Measurements from ENCODE around the gene E2F1.

The E2F1 gene

DNA sequence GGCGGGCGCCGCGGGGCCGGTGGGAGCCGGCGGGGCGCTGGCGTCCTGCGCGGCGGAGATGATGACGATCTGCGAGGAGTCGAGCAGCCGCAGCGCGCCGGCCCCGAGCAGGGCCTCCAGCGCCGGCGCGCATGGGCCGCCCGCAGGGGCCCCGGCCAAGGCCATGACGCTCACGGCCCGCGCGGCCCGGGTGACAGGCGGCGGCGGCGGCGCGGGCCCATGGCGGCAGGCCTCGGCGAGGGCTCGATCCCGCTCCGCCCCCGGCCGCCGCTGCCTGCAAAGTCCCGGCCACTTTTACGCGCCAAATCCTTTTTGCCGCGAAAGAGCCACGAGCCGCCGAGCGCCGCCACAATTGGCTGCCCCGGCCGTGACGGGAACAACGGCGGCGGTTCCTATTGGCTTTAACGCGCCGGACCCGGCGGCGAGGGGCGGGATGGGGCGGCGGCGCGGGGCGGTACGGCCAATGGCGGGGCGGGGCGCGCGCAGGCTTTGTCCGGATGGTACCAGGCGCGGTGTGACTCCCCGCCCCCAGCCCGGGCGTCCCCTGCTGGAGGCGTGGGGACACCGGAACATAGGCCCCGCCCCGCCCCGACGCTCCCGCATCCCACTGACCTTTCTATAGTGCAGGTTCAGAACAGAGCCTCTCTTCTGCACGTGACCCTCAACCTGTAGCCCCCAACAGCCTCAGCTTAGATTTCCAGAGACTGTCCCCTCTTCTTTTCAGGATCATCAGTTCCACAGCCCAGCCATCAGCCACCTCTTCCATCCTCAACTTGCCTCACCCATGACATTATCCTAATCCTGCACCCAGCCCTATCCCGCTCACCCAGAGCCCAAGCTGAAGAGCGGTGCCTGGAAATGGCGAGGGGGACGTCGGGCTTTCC, at the start of gene E2F1:
Gene E2F1, minus strand, starts transcription at position 286 of the 884 bp plus-strand sequence. Its CDS starts 121 bp downstream, at position 165.
- in situ Hi-C loops (cut with MboI; ENCODE audit: low sequenced_read_pairs), result no loop called here

DNA sequence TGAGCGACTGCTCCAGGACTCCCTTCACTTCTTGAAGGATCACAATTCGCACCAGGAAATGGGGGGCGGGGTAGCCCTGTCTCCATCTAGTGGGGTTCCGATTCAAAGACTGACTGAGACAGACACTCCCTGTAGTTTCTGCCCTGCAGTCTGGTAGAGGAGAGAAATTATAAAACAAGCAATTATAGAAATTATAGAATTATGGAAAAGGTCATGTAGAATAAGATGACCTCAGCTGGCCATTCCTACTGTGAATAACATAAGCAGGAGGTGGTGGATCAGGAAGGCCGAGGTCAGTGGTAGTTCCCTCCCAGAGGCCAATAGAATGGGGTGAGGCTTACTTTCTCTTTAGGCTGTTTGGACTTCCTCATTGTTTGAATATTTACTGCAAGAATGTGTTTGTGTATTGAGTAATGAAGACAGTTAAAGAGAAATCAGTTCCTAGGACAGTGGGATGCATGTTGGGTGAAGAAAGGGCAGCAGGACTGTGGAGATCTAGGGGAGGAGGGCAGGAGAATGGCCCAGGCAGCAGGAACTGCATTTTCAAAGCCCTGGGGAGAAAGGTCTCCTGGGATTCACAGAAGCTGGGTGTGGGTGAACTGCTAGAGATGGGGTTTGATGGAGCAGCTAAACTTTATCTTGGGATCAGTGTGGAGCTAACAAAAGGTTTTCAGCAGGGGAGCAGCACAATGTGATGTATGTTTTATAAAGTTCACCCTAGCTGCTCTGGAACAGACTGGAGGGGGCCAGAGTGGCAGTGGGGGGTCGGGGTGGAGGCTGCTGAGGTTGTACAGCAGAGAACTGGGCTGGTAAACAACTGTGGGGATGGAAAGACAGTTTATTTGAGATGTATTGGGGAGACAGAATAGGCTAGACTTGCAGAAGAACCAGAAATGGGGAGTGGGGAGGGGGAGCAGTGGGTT, 47.7 kb upstream of the E2F1 start:
- in situ Hi-C loops (cut with MboI; ENCODE audit: low sequenced_read_pairs), result no loop called here

DNA sequence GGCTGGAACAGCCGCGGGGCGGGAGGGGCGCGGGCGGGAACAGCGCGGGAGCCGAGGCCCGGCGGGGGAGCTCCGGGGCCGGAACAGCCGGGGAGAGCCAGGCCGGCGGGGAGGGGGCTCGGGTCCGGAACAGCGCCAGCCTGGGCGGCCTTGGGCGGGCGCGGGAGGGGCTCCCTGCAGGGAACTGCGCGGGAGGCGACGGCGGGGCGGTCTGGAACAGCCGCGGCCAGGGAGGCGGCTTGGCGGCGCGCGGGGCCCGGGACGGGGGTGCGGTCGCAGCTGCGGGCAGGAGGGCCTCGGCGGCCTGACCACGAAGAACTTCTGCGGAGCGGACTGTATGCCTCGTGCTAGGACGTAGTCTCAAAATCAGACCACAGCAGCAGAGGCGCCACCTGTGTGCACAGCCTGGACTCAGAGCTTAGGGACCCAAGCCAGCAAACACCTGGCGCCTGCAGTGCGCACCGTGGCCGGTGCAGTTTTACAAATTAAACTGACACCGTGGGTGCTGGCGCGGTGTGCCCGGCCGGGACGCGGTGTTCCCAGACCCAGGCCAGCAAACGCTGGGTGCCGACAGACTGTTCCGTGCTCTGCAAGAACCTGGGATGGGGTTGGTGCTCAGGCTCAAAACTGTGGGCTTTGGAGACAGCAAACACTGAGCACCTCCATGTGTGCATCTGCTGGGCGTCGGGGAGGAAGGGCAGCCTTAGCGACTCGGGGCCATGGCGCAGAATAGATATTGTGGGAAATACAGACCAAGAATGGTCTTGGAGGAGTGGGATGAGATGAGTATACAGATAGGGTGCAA, 46.2 kb upstream of the E2F1 start:
- in situ Hi-C loops (cut with MboI; ENCODE audit: low sequenced_read_pairs), result no loop called here

- in situ Hi-C loops (cut with MboI; ENCODE audit: low sequenced_read_pairs), result no loop called here
Measured at GRCh38 chr20:33731693-33732165, 45.5 kb upstream of the E2F1 start, which contains the start of gene ZNF341. TSS of gene ZNF341 (plus strand) at chr20:33731996. CDS start at chr20:33732022, 26 bp downstream.

GRCh38 chr20:33730946-33731692, 44.9 kb upstream of the E2F1 start:
- in situ Hi-C loops (cut with MboI; ENCODE audit: low sequenced_read_pairs), result no loop called here

DNA sequence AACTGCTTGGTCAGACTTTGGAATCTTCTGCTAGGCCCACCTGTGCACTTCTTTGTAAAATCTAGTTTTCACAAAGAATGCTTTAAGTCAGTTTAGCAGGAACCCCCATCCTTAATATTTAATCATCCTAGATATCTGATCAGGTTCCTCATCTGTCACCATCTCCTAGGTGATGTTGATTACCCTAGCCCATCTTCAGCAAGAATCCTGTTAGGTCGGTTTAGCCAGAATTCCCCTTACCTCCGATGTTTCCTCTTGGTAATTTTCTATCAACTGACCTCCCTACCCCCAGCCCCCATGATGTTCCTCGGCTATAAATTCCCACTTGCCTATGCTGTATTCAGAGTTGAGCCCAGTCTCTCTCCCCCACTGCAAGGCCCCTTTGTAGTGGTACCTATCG, 42.9 kb upstream of the E2F1 start:
- in situ Hi-C loops (cut with MboI; ENCODE audit: low sequenced_read_pairs), result no loop called here

GRCh38 chr20:33728463-33728862, 42.3 kb upstream of the E2F1 start:
- in situ Hi-C loops (cut with MboI; ENCODE audit: low sequenced_read_pairs), result no loop called here

GRCh38 chr20:33727806-33728205, 41.6 kb upstream of the E2F1 start:
- in situ Hi-C loops (cut with MboI; ENCODE audit: low sequenced_read_pairs), result no loop called here

DNA sequence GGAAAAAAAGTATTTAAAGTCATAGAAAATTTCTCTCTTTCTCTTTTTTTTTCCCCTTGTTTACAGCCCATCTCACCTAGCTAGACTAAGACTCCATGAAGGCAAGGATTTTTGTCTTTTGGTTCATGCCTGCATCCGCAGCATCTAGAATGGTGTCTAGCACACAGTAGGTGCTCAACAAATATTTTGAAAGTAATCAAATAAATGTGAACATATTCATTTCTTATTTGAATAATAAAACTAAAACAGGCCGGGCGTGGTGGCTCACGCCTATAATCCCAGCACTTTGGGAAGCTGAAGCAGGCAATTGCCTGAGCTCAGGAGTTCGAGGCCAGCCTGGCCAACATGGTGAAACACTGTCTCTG, 40.9 kb upstream of the E2F1 start:
- in situ Hi-C loops (cut with MboI; ENCODE audit: low sequenced_read_pairs), result no loop called here

- in situ Hi-C loops (cut with MboI; ENCODE audit: low sequenced_read_pairs), result no loop called here
Measured at GRCh38 chr20:33725607-33726264, 39.6 kb upstream of the E2F1 start.

DNA sequence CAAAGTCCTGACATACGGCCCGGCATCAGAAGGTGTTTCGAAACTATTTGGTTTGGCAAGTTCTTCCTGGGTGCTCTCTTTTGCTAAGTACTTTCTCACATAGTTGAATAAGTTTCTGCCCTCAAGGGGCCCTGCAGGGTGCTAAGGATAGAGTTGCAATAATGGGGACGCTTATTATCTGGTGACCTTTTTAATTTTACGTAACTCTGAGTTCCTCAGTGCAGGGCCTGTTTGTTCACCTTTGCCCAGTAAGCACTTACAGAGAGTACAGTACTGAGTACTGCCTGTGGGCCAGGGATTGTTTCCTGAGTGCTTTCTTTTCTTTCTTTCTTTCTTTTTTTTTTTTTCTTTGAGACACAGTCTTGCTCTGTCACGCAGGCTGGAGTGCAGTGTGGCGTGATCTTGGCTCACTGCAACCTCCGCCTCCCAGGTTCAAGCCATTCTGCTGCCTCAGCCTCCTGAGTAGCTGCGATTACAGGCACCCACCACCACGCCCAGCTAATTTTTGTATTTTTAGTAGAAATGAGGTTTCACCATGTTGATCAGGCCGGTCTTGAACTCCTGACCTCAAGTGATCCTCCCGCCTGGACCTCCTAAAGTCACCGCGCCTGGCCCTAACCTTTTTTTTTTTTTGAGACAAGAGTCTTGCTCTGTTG, 38.4 kb upstream of the E2F1 start:
- in situ Hi-C loops (cut with MboI; ENCODE audit: low sequenced_read_pairs), result no loop called here

- in situ Hi-C loops (cut with MboI; ENCODE audit: low sequenced_read_pairs), result no loop called here
Measured at GRCh38 chr20:33721391-33722140, 35.4 kb upstream of the E2F1 start.

DNA sequence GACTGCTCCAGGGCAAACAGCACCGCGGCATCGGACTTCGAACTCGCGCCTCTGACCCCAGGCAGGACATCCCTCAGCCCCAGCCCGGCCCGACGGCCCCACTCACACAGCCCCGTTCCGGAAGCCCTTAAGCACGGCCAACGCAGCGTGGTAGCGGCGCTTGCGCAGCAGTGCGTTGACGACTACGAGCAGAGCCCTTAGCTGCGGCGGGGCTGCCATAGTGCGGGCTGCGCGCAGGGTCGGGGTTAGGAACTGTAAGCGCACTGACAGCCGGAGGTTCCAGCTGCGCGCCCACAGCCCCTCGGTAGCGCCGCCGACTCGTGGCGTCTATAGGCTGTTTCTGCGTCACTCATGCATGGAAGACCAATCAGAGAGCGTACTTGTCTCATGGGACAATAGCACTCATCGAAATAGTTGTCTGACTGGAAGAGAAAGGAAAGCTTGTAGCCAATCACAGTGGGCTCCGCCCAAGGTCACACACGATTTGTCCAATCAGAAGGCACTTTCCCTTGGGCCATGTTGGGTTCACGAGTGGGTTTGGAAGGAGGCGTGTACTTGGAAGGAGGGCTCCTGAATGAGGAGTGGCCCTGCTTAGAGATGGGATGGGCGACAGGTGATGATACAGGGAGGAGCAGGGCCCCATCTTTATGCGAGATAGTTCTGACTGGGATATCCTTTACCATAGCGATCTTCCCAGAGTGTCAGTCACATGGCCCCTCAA, 34.0 kb upstream of the E2F1 start, which contains the start of gene PXMP4:
Gene PXMP4, minus strand, starts transcription at position 322 of the 721 bp plus-strand sequence. Its CDS starts 103 bp downstream, at position 219.
- in situ Hi-C loops (cut with MboI; ENCODE audit: low sequenced_read_pairs), result no loop called here

DNA sequence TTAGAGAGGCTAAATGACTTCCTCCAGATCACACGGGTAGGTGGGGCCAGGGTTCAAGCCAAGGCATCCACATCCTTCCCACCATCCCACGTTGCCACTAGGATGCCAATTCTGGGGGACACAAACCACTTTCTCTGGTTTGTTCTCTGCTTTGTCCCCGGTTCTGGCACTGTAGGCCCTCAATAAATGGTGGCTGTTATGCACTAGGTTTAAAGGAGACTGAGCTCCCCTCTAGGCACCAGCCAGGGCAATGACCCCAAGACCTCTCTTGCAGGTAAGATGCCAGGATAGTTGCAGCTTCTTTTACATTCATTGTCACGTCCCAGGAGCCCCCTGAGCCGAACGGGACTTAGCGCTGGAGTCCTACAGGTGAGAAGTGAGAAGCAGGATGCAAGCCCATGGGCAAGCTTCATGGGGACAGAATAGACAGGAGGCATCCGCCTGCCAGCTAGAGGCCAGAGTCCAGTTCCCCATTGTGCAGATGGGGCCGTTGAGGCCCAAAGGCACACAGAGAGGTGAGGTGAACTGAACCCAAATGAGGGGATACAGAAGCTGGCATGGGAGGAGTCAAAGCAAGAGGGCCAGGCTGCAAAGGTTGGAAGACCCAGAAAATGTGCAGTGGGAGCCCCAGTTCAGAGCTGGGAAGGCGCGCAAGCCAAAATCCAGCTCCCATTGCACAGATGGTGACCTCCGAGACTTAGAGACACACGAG, 33.2 kb upstream of the E2F1 start:
- in situ Hi-C loops (cut with MboI; ENCODE audit: low sequenced_read_pairs), result no loop called here

- in situ Hi-C loops (cut with MboI; ENCODE audit: low sequenced_read_pairs), result no loop called here
Measured at GRCh38 chr20:33716498-33716897, 30.3 kb upstream of the E2F1 start.

DNA sequence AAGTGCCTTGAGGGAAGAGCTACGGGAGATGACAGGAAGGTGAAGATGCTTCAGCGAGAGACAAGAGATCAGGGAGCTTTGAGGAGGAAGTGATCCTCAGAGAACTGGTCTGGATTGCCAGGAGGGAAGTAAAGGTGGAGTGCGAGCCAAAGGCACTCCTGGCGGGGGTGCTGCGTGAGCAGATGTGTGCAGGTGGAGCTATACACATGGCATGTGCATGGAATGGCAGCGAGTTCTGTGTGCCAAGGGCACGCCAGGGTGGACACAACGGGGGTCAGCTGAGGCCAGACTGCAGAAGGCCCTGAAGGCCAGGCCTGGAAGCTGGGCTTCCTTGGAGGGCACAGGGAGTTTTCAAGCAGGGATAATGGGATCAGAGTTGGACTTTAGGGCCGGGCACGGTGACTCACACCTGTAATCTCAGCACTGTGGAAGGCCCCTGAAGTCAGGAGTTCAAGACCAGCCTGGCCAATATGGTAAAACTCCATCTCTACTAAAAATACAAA, 27.7 kb upstream of the E2F1 start:
- in situ Hi-C loops (cut with MboI; ENCODE audit: low sequenced_read_pairs), result no loop called here

GRCh38 chr20:33711446-33711738, 25.2 kb upstream of the E2F1 start:
- in situ Hi-C loops (cut with MboI; ENCODE audit: low sequenced_read_pairs), result no loop called here
